PC-3 (cell line): Measurements from ENCODE around the gene PCDHB7. TPM values are rescaled to one million over a fixed set of nuclear protein-coding genes. Genes with fewer than 3 reads are reported as not detected.
"Not testable (repeated sequence)": the region's sequence is repeated elsewhere in the genome, so short reads cannot be mapped to it uniquely, and the experiment has no call there.

Experiments
- ATAC-seq: fragments of 200-7000 bp; cut with Tn5 transposase; 2 replicates; pipeline ENCODE4 v1.9.1; 2020; ENCODE audit warnings: mild to moderate bottlenecking, moderate library complexity
- BruUV-seq: library from RNA; stranded (reverse); fragments of 400-500 nt; replicated peaks from 2 replicates; lab custom pipeline; 2021; lab: Mats Ljungman, UMichigan
- CTCF ChIA-PET: fragments of 300-600 bp; sonication (Branson Sonifier 250); formaldehyde crosslinking; loops from one replicate; lab custom pipeline; 2022; ENCODE audit warnings: antibody characterized with exemption; lab: Charles Lee
- POLR2A ChIA-PET: fragments of 300-600 bp; sonication (Branson Sonifier 250); formaldehyde crosslinking; loops from one replicate; lab custom pipeline; 2022; ENCODE audit warnings: antibody characterized with exemption; ENCODE audit not compliant: unreplicated experiment; lab: Charles Lee
- DNase-seq: peaks from one replicate; pipeline ENCODE4 v3.0.0-alpha.2; 2015
- H2AFZ ChIP-seq: fragments of 300-600 bp; sonication (generic); 2 replicates; pipeline ENCODE4 v1.6.0; 2016; ENCODE audit warnings: antibody characterized with exemption, low read length
- H3F3A ChIP-seq: fragments of 300-600 bp; sonication (generic); one replicate; pipeline ENCODE4 v1.6.0; 2017; ENCODE audit warnings: antibody characterized with exemption, low read length, control low read depth, mild to moderate bottlenecking; ENCODE audit not compliant: unreplicated experiment
- H3K27ac ChIP-seq: fragments of 300-600 bp; sonication (generic); 2 replicates; pipeline ENCODE4 v1.5.1; 2016; ENCODE audit warnings: mild to moderate bottlenecking, low read length
- H3K27me3 ChIP-seq: fragments of 300-600 bp; sonication (generic); 2 replicates; pipeline ENCODE4 v1.6.1; 2016; ENCODE audit warnings: low read length, mixed read lengths
- H3K36me3 ChIP-seq: fragments of 300-600 bp; sonication (generic); 2 replicates; pipeline ENCODE4 v1.6.1; 2016; ENCODE audit warnings: low read depth, mixed run types, low read length, mixed read lengths
- H3K4me1 ChIP-seq: fragments of 300-600 bp; sonication (generic); 2 replicates; pipeline ENCODE4 v1.5.1; 2016; ENCODE audit warnings: low read length; ENCODE audit not compliant: insufficient read depth
- H3K4me2 ChIP-seq: fragments of 300-600 bp; sonication (generic); 2 replicates; pipeline ENCODE4 v1.6.0; 2016; ENCODE audit warnings: low read length
- H3K4me3 ChIP-seq: fragments of 300-600 bp; sonication (generic); 2 replicates; pipeline ENCODE4 v1.5.1; 2016; ENCODE audit warnings: mild to moderate bottlenecking, low read length, mixed read lengths
- H3K79me2 ChIP-seq: fragments of 300-600 bp; sonication (generic); 2 replicates; pipeline ENCODE4 v1.6.1; 2017; ENCODE audit warnings: low read length, mixed read lengths
- H3K9ac ChIP-seq: fragments of 300-600 bp; sonication (generic); 2 replicates; pipeline ENCODE4 v1.6.0; 2016; ENCODE audit warnings: mild to moderate bottlenecking, low read length
- H3K9me2 ChIP-seq: fragments of 300-600 bp; sonication (generic); replicated peaks from 2 replicates; pipeline ENCODE4 v1.6.1; 2016; ENCODE audit warnings: mixed run types, low read length, mixed read lengths
- H3K9me3 ChIP-seq: fragments of 300-600 bp; sonication (generic); 2 replicates; pipeline ENCODE4 v1.6.1; 2016; ENCODE audit warnings: low read length, mixed read lengths
- H4K20me1 ChIP-seq: fragments of 300-600 bp; sonication (generic); 2 replicates; pipeline ENCODE4 v1.6.1; 2016; ENCODE audit warnings: low read length, mixed read lengths
- EZH2 ChIP-seq: fragments of 300-600 bp; sonication (generic); IDR thresholded peaks from one replicate; pipeline ENCODE4 v1.6.1; 2017; ENCODE audit warnings: antibody characterized with exemption, mild to moderate bottlenecking, low read length; ENCODE audit not compliant: unreplicated experiment
- EZH2phosphoT487 ChIP-seq: fragments of 300-600 bp; sonication (generic); IDR thresholded peaks from 2 replicates; pipeline ENCODE4 v1.6.1; 2018; ENCODE audit warnings: mild to moderate bottlenecking, antibody characterized with exemption, low read length, borderline replicate concordance
- intact Hi-C: fragments of 100-400 bp; cut with micrococcal nuclease; formaldehyde crosslinking; loops from 2 replicates; pipeline ENCODE4 v1.9.0; 2023
- total RNA-seq: library from RNA; depleted of rRNA; stranded (reverse); fragments of >200 nt; gene quantifications from 2 replicates; pipeline ENCODE4 v1.2.3, GENCODE V29; 2014
- TF ChIP-seq, protein P1 (sequence below): fragments of 300-600 bp; sonication (generic); conservative IDR thresholded peaks from 2 replicates; pipeline ENCODE4 v1.5.1; 2017; ENCODE audit warnings: antibody characterized with exemption, low read depth, mild to moderate bottlenecking, low read length

PCDHB7 gene
- total RNA-seq, 1 experiment from 2014 or later, result 0.22 TPM

DNA sequence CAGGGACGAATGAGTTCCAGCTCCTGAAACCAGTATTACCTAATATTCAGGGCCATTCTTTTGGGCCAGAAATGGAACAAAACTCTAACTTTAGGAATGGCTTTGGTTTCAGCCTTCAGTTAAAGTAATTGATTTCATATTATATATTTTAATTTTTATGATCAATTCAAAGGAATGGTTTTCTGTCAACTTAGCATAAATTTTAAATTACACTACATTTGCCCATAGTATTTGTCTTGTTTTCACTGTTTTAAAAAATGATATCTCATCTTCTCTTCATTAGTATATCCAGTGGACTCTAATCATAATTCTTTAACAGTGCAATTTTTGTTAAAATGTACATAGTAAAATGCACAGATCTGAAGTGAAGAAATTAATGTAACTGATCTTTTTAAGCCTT, 7.9 kb downstream of the PCDHB7 start:
- H2AFZ ChIP-seq, result no peak overlapping the region
- CTCF ChIA-PET, result no interaction called here
- no peaks in the 10 kb centered on the region for H3K27me3 ChIP-seq
- no peak overlapping the region for H3K27ac ChIP-seq
- ATAC-seq (no peak), DNase-seq (no peak)
- TF ChIP-seq EZH2phosphoT487, result no peak
- TF ChIP-seq, protein P1, sequence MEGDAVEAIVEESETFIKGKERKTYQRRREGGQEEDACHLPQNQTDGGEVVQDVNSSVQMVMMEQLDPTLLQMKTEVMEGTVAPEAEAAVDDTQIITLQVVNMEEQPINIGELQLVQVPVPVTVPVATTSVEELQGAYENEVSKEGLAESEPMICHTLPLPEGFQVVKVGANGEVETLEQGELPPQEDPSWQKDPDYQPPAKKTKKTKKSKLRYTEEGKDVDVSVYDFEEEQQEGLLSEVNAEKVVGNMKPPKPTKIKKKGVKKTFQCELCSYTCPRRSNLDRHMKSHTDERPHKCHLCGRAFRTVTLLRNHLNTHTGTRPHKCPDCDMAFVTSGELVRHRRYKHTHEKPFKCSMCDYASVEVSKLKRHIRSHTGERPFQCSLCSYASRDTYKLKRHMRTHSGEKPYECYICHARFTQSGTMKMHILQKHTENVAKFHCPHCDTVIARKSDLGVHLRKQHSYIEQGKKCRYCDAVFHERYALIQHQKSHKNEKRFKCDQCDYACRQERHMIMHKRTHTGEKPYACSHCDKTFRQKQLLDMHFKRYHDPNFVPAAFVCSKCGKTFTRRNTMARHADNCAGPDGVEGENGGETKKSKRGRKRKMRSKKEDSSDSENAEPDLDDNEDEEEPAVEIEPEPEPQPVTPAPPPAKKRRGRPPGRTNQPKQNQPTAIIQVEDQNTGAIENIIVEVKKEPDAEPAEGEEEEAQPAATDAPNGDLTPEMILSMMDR, result no peak
- no peak for TF ChIP-seq EZH2
- H3K4me3 ChIP-seq, result no peak overlapping the region
- H4K20me1 ChIP-seq, result no peaks in the 10 kb centered on the region
- no peaks in the 10 kb centered on the region for H3K36me3 ChIP-seq
- intact Hi-C loops, result no loop called here
- H3K9me2 ChIP-seq, result no peaks in the 10 kb centered on the region
- H3K9me3 ChIP-seq, result peaks cover 12% of the 10 kb centered on the region
- no peak overlapping the region for H3K4me2 ChIP-seq
- H3F3A ChIP-seq, result no peaks in the 10 kb centered on the region
- BruUV-seq, result no TSS peak
- no peaks in the 10 kb centered on the region for H3K79me2 ChIP-seq
- no peak overlapping the region for H3K9ac ChIP-seq
- no peaks in the 10 kb centered on the region for H3K4me1 ChIP-seq
- POLR2A ChIA-PET, result no interaction called here

DNA sequence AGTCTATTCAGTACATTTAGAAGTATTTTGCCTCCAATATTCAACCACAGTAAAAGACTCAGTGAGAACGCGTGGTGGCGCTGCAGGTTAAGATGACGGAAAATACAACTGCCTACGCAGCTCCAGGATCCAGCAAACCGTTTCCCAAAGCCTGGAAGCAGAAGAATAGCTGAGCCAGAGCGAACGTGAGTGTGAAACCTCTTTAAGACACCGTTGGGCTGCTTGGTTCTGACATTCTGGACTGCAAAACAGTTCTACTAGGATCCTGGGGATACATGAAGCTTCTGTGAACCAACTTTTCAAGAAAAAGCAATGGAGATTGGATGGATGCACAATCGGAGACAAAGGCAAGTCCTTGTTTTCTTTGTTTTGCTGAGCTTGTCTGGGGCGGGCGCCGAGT, 9.8 kb downstream of the PCDHB7 start, which contains the start of gene PCDHB16:
TSS of gene PCDHB16 (plus strand) at position 140 of the 400 bp plus-strand sequence. CDS start at position 313, 173 bp downstream.
- intact Hi-C loops, result no loop called here
- CTCF ChIA-PET, result no interaction called here
- BruUV-seq, result no TSS peak
- Histone ChIP-seq H3K4me3 (no peak within 1 kb of the TSS), H3F3A (no peaks in the 10 kb centered on the region), H3K9me2 (no peaks in the 10 kb centered on the region), H3K9ac (no peak within 1 kb of the TSS), H3K27ac (no peak within 1 kb of the TSS), H3K27me3 (no peaks in the 10 kb centered on the region), H3K79me2 (no peaks in the 10 kb centered on the region), H4K20me1 (no peaks in the 10 kb centered on the region), H2AFZ (no peak within 1 kb of the TSS), H3K9me3 (peaks cover 2% of the 10 kb centered on the region; the same call in 1 of the 2 replicates), H3K4me2 (no peak within 1 kb of the TSS), H3K4me1 (no peaks in the 10 kb centered on the region), H3K36me3 (peaks cover 3% of the 10 kb centered on the region; the same call in 1 of the 2 replicates)
- DNase-seq (no peak), ATAC-seq (no peak)
- POLR2A ChIA-PET, result interaction anchor here (0.6 kb wide), 1 partner anchor 24 kb away, joined by 3 read pairs; no protein-coding TSS in a partner anchor
- TF ChIP-seq EZH2phosphoT487 (no peak), EZH2 (no peak)
- TF ChIP-seq, protein P1, result no peak

DNA sequence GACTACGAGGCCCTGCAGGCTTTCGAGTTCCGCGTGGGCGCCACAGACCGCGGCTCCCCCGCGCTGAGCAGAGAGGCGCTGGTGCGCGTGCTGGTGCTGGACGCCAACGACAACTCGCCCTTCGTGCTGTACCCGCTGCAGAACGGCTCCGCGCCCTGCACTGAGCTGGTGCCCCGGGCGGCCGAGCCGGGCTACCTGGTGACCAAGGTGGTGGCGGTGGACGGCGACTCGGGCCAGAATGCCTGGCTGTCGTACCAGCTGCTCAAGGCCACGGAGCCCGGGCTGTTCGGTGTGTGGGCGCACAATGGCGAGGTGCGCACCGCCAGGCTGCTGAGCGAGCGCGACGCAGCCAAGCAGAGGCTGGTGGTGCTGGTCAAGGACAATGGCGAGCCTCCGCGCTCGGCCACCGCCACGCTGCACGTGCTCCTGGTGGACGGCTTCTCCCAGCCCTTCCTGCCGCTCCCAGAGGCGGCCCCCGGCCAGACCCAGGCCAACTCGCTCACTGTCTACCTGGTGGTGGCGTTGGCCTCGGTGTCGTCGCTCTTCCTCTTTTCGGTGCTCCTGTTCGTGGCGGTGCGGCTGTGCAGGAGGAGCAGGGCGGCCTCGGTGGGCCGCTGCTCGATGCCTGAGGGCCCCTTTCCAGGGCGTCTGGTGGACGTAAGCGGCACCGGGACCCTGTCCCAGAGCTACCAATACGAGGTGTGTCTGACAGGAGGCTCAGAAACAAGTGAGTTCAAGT, 11.8 kb downstream of the PCDHB7 start:
- H3K27me3 ChIP-seq, H3F3A ChIP-seq: not testable (repeated sequence)

More for the DNA sequence above, 11.8 kb downstream of the PCDHB7 start:
- H3K9ac ChIP-seq, H3K9me2 ChIP-seq, BruUV-seq, H3K36me3 ChIP-seq, POLR2A ChIA-PET, CTCF ChIA-PET, H3K4me1 ChIP-seq, H3K4me2 ChIP-seq, H3K9me3 ChIP-seq, H3K4me3 ChIP-seq, ATAC-seq, H3K27ac ChIP-seq, H3K79me2 ChIP-seq, DNase-seq, intact Hi-C loops, H2AFZ ChIP-seq, H4K20me1 ChIP-seq: not testable (repeated sequence)
